ENCODE data around the gene TMCO4. TPM values are rescaled to one million over a fixed set of nuclear protein-coding genes. Genes with fewer than 3 reads are reported as not detected.

The TMCO4 gene
- total RNA-seq, 1 experiment from 2014 or later, result 4.0 TPM

DNA sequence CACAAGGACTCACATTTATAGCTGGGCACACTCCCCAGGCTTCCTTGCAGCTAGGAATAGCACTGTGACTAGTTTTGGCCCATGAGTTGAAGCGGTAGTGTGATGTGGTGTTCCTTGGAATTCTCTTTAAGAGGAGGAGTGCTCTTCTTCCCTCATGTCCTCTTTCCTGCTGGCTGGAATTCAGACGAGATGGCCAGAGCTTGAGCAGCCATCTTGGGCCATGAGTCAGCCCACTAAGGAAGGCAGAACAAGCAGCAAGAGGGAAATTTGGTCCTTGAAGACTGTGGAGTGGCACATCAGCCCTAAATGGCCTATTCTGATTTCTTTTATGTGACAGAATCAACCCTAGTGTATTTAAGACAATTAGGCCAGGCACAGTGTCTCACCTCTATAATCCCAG is 115.0 kb downstream of the TMCO4 start:
- DNase-seq (ENCODE audit: low spot score), result no peak

DNA sequence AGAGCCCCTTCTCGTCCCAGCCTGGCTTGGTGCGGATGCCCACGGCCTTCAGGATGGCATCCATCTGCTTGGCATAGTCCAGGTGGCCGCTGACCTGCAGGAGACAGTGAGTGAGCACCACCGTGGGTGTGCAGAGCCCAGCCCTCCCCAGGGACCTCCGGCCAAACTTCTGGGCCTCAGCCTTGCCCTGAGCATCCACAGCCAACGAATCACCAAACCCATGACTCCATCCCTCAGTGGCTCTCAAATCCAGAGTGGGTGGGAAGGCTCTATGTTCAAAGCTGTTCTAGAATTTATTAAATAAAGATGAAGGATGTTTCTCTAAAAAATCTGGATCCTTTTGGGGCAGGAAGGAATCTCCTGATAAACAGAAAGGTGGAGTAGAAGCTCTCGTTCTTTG is 116.4 kb downstream of the TMCO4 start:
- DNase-seq (ENCODE audit: low spot score), result no peak

DNA sequence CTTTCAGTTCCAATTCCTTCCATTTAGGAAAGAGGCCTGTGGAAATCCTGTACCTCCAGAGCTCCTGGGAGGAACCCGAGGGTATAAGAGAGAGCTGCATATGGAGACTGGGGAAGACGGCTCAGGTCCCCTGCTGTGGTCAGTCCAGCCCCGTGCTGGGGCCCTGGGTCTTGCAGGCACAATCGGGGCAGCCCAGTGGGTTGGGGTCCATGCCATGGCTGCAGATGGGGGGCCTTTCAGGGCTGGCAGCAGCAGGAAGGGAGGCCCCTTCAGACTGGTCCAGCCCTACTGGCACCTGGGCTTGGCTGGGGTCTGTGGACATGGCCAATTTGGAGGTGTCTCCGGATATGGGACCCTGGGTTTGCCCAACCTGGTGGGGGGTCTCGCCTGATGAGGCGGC is 116.8 kb downstream of the TMCO4 start:
- no peak for DNase-seq (ENCODE audit: low spot score)

DNA sequence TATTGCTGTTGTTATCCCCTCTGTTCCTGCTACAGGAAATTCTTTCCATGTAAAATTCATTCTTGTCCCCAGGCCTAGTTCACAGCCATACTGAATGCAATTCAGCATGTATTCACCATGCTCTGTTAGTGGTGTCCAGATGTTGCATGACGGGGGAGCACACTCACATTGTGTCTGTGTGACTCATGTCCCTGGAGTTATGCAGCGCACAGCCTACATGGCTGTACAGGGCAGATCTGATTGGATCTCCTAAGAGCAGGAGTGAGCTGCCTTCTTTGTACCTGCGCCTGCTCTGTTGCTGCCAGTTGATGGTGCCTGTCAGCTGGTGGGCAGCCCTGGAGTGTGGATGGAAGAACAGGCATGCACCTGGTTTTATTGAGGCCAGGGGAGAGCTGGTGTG is 117.5 kb downstream of the TMCO4 start:
- DNase-seq (ENCODE audit: low spot score), result peak; percentile 24

DNA sequence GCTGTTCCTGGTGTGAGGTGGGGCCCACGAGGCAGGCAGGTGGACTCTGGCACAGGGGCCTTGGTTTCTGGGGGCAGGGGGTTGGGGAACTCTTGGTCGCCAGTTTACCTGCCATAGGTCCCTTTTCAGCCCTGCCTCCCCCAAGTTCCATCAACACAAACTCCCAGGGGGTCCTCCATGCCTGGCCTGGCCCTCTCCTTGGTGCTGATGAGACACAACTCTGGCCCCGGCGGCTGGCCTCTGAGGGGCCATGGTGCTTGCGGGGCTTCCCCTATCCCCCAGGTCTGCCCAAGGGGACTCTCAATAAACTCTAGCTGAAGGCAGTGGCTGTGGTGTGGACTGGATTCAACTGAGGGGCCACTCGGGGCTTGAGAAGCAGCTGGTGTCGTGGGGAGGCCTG is 119.1 kb downstream of the TMCO4 start:
- DNase-seq (ENCODE audit: low spot score), result no peak

DNA sequence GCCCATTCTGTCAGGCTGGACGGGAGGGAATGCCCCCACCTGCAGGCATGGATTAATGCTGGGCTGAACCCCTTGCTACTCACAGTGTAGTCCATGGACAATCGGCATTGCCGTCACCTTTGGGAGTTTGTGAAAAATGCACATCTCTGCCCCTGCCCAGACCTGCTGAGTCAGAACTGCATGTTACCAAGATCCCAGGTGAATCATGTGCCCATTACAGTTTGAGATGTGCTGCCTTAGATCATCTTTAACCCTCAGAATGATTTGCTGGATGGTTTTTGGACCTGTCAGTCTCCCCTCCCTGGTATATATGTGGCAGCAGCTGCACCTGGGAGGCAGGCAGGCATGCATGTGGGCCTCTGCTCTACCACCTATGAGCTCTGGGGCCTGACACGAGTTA is 120.0 kb downstream of the TMCO4 start:
- no peak for DNase-seq (ENCODE audit: low spot score)

DNA sequence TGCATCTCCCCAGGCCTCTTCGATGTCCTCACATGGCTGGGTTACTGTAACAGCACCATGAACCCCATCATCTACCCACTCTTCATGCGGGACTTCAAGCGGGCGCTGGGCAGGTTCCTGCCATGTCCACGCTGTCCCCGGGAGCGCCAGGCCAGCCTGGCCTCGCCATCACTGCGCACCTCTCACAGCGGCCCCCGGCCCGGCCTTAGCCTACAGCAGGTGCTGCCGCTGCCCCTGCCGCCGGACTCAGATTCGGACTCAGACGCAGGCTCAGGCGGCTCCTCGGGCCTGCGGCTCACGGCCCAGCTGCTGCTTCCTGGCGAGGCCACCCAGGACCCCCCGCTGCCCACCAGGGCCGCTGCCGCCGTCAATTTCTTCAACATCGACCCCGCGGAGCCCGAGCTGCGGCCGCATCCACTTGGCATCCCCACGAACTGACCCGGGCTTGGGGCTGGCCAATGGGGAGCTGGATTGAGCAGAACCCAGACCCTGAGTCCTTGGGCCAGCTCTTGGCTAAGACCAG is 120.7 kb downstream of the TMCO4 start:
- no peak for DNase-seq (ENCODE audit: low spot score)

DNA sequence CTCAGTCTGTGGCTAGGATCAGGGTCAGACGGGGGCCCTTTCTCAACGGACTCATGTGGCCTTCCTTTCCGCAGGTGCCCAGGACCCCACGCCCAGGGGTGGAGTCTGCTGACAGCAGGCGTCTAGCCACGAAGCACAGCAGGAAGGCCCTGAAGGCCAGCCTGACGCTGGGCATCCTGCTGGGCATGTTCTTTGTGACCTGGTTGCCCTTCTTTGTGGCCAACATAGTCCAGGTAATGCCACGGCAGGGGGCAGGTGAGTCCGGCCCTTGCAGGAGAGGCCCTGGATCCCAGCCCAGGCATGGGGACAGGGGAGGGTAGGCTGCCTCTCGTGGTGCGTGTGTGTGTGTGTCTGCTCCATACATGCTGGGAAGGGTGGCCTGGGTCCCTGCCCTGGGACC is 121.2 kb downstream of the TMCO4 start:
- DNase-seq (ENCODE audit: low spot score), result no peak

DNA sequence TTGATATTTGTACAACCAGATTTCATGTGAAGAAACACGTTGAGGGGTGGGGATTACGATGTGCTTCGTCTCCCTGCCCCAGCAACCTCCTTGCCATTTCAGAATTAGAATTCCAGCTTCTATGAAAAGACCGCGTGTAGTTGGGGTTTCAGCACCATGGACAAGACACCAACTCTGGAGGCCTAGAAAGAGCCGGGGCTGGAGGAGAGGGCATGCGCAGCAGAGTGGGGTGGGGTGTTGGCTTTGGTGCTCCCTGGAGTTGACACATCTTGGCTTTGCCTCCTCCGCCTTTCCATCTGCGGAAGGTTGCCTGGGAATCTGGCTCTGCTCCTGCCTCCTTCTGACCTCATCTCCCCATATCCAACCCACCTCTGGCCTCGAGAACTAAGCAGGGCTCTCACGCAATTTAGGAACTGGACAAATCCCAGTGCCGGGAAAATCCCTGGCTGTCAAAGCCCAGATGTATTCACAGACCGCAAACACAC is 123.2 kb downstream of the TMCO4 start:
- DNase-seq (ENCODE audit: low spot score), result no peak

DNA sequence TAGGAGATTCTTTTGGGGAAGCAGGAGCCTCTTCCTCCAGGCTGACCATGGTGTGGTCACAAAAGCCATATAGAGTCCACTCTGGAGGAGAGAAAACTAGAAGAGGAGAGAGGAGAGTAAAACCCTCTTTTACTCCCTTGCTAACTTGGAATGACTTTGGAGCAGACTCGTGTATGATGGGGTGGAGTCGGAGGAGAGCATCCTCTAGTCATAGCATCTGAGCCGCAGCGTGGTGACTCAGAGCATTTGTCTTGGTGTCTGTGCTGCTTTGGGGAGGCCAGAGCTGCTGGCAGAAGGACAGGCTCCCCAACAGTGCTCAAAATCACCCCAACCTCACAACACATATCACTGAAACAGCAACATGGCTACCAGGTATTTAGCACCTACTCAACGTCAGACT is 123.9 kb downstream of the TMCO4 start:
- DNase-seq (ENCODE audit: low spot score), result no peak

DNA sequence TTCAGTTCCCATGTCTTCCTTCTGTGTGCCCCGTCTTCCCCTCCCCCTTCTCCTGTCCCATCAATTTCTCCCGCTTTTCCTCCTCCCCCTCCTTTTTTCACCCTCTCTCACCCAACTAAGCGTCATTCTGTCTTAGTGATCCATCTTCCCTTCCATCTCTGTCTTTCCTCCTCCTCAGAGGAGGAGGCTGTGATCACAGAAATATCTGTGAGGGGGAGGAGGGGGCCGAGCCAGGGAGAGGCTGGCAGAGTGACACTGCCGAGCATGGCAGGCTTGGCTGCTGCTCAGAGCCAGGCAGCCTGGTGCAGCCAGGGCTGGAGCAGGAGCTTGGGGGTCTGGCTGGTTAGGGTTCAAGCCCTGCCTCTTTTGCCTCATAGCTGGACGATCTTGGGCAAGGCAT is 127.5 kb downstream of the TMCO4 start:
- no peak for DNase-seq (ENCODE audit: low spot score)

DNA sequence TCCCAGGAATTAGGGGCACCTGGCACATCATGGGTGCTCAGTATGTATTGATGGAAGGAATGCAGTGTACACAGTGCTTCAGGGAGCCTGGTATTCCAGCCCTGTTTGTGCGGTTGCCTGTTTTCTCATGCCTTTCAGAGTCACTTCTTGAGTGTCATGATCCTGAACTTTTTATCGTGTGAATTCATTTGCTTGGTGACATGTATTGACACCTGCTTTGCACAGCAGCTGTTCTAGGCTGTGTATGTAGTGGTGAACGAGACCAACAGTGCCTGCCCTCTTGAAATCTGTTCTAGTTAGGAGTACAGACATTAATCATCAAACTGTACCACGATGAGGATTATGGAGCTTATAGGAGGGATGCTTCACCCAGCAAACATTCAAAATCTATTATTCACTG is 128.9 kb downstream of the TMCO4 start:
- no peak for DNase-seq (ENCODE audit: low spot score)

DNA sequence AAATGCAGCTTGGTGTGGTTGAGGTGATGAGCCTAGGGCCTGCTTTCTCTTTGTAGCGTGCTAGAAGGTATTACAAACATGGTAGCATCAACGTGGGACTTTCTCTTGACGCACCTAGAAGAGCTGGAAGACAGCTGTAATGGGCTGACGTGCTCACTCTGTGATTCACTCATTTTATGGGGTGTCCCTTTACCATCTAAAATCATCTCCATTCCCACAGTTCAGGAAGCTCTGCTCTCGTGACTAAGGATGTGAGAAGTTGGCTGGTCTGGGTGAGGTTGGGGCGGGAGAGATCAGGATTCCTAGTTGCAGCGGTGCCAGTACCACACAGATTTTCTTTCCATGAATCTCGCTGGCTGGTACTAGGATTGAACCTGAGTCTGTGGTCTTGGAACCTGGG is 130.8 kb downstream of the TMCO4 start:
- DNase-seq (ENCODE audit: low spot score), result peak; percentile 23

DNA sequence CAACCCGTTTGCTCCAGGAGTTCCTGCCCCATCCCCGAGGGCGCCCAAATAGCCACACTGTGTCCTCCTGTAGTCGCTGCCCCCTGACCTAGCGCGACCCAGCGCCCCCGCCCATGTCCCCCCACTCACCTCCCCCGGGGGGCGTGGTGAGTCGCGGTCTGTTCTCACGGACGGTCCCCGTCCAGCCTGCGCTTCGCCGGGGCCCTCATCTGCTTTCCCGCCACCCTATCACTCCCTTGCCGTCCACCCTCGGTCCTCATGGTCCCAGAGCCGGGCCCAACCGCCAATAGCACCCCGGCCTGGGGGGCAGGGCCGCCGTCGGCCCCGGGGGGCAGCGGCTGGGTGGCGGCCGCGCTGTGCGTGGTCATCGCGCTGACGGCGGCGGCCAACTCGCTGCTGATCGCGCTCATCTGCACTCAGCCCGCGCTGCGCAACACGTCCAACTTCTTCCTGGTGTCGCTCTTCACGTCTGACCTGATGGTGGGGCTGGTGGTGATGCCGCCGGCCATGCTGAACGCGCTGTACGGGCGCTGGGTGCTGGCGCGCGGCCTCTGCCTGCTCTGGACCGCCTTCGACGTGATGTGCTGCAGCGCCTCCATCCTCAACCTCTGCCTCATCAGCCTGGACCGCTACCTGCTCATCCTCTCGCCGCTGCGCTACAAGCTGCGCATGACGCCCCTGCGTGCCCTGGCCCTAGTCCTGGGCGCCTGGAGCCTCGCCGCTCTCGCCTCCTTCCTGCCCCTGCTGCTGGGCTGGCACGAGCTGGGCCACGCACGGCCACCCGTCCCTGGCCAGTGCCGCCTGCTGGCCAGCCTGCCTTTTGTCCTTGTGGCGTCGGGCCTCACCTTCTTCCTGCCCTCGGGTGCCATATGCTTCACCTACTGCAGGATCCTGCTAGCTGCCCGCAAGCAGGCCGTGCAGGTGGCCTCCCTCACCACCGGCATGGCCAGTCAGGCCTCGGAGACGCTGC is 133.9 kb downstream of the TMCO4 start:
- DNase-seq (ENCODE audit: low spot score), result no peak

DNA sequence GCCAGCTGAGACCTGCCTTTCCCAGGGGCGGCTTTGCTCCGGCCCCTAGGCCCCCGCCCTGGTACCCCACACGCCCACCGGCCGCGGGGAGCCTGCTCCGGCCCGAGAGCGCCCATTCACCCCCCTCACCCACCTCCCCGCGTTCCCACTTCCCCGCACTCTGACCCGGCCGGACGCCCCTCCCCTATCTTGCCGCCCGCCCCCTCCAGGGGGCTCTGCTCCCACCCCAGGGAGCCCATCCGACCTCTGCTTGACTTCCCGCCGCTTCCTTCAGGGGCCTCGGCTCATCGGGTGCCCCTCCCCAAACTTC is 134.6 kb downstream of the TMCO4 start:
- no peak for DNase-seq (ENCODE audit: low spot score)

DNA sequence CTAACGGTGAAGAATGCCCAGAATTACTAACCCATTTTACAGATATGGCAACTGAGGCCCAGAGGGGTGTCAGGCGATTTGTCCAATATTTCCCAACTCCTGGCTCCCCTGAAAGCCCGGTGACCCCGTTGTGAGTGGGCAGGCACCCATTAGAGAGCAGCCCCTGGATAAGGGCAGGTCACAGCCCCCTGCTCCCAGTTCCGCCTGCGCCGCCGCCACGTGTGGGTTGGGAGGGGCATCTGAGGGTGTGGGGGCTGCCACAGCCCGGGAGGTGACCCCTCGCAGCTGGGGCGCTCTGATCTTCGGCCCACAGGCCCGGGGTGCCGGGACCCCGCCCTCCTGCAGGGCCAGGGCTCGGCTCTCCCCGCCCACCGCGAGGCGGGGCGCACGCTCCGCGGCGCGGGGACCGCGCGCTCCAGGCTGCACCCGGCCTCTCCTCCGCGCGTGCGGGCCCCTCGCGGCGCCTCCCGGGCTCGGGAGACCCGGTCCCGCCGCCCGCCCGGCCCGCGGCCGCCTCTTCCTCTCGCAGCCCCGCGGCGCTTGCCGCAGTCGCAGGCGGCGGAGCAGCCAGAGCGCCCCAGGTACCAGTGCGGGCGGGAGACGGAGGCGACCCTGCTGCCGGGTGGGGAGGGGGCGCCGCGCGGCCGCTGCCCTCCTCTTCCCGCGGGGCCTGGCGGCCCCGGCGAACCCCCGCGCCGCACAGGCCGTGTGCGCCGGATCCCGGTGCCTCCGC is 135.1 kb downstream of the TMCO4 start, which contains the start of gene HTR6:
Gene HTR6 (plus strand): TSS at position 423 of the 733 bp plus-strand sequence. CDS start 879 bp downstream, outside the sequence.
- no peak for DNase-seq (ENCODE audit: low spot score)

DNA sequence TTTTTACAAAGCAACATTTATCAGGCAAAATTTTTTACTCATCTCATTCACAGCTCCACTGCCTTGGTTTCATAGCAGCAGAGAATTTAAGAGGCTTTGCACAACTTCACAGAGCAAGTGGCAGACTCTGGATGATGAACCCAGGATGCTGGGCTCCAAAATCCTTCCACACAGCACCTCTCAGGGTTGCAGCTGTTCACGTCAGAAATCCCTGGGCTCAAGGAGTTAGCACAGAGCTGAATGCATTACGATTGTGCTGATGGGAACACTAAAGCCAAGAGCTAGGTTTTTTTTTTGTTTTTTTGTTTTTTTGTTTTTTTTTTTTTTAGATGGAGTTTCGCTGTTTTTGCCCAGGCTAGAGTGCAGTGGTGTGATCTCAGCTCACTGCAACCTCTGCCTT is 137.4 kb downstream of the TMCO4 start:
- no peak for DNase-seq (ENCODE audit: low spot score)

DNA sequence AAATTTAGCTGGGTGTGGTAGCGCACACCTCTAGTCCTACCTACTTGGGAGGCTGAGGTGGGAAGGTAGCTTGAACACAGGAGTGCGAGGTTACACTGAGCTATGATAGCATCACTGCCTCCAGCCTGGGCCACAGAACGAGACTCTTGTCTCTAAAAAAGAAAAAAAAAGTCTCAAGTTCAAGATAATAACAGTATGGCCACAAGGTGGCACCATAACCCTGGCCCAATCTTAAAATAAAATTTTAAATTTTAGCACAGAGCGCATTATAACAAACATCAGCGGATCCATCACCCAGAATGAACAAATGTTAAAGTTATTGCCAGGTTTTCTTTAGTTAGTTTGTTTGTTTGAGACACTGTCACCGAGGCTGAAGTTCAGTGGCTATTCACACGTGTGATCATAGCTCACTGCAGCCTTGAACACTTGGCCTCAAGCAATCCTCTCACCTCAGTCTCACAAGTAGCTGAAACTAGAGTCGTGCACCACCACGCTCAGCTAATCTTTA is 137.9 kb downstream of the TMCO4 start:
- DNase-seq (ENCODE audit: low spot score), result no peak

DNA sequence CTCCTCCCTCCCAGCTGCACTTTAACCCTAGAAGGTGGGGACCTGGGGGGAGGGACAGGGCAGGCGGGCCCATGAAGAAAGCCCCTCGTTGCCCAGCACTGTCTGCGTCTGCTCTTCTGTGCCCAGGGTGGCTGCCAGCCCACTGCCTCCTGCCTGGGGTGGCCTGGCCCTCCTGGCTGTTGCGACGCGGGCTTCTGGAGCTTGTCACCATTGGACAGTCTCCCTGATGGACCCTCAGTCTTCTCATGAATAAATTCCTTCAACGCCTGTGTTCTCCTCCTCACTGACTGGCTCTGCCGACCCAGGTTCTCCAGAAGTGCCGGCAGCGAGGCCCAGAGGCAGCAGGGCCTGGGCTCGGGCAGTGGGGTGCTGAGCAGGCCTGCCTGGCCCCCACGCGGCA is 141.5 kb downstream of the TMCO4 start:
- no peak for DNase-seq (ENCODE audit: low spot score)

DNA sequence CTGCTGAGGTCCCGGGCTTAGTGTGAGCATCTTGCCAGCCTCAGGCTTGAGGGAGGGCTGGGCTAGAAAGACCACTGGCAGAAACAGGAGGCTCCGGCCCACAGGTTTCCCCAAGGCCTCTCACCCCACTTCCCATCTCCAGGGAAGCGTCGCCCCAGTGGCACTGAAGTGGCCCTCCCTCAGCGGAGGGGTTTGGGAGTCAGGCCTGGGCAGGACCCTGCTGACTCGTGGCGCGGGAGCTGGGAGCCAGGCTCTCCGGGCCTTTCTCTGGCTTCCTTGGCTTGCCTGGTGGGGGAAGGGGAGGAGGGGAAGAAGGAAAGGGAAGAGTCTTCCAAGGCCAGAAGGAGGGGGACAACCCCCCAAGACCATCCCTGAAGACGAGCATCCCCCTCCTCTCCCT is 142.2 kb downstream of the TMCO4 start:
- no peak for DNase-seq (ENCODE audit: low spot score)

DNA sequence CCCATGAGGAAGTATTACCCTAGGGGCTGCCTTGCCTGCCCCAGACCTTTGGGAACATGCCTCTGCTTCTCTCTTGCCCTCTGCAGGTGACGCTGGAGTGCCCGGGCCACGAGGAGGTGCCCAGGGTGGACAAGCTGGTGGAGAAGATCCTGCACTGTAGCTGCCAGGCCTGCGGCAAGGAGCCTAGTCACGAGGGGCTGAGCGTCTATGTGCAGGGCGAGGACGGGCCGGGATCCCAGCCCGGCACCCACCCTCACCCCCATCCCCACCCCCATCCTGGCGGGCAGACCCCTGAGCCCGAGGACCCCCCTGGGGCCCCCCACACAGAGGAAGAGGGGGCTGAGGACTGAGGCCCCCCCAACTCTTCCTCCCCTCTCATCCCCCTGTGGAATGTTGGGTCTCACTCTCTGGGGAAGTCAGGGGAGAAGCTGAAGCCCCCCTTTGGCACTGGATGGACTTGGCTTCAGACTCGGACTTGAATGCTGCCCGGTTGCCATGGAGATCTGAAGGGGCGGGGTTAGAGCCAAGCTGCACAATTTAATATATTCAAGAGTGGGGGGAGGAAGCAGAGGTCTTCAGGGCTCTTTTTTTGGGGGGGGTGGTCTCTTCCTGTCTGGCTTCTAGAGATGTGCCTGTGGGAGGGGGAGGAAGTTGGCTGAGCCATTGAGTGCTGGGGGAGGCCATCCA is 142.8 kb downstream of the TMCO4 start:
- no peak for DNase-seq (ENCODE audit: low spot score)

Measured in A172 (cell line).